Measurements from ENCODE around the gene TMEM132C.

- TF ChIP-seq CTCF (IDR thresholded peaks at IDR 0.05) (no peak), POLR2A (IDR thresholded peaks at IDR 0.05) (no peak)
These were observed 47.0 kb downstream of the TMEM132C start for GRCh38 chr12:128313931-128314330.

Measured in right lobe of liver (tissue), 4 donors.